BLaER1 (cell line): Measurements from ENCODE around the gene ARHGEF39.

ENCODE experiments used
- H3K27ac ChIP-seq: shearing (Covaris generic); formaldehyde crosslinking; 2 replicates; pipeline ENCODE4 v1.8.1; 2022
- H3K27me3 ChIP-seq: shearing (Covaris generic); formaldehyde crosslinking; 2 replicates; pipeline ENCODE4 v1.8.1; 2022
- H3K36me3 ChIP-seq: shearing (Covaris generic); formaldehyde crosslinking; 2 replicates; pipeline ENCODE4 v1.8.1; 2022
- H3K4me1 ChIP-seq: shearing (Covaris generic); formaldehyde crosslinking; 2 replicates; pipeline ENCODE4 v1.8.1; 2022
- H3K4me2 ChIP-seq: shearing (Covaris generic); formaldehyde crosslinking; 2 replicates; pipeline ENCODE4 v1.8.1; 2022
- H3K4me3 ChIP-seq: shearing (Covaris generic); formaldehyde crosslinking; 2 replicates; pipeline ENCODE4 v1.8.1; 2022
- H3K9ac ChIP-seq: shearing (Covaris generic); formaldehyde crosslinking; 2 replicates; pipeline ENCODE4 v1.8.1; 2022
- H3K9me3 ChIP-seq: shearing (Covaris generic); formaldehyde crosslinking; 2 replicates; pipeline ENCODE4 v1.8.1; 2022
- H4K20me1 ChIP-seq: shearing (Covaris generic); formaldehyde crosslinking; 2 replicates; pipeline ENCODE4 v1.8.1; 2022
- Cebpa-rat ChIP-seq: shearing (Covaris generic); IDR thresholded peaks from 2 replicates; pipeline ENCODE4 v1.8.1; 2022

The ARHGEF39 gene, protein sequence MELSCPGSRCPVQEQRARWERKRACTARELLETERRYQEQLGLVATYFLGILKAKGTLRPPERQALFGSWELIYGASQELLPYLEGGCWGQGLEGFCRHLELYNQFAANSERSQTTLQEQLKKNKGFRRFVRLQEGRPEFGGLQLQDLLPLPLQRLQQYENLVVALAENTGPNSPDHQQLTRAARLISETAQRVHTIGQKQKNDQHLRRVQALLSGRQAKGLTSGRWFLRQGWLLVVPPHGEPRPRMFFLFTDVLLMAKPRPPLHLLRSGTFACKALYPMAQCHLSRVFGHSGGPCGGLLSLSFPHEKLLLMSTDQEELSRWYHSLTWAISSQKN

DNA sequence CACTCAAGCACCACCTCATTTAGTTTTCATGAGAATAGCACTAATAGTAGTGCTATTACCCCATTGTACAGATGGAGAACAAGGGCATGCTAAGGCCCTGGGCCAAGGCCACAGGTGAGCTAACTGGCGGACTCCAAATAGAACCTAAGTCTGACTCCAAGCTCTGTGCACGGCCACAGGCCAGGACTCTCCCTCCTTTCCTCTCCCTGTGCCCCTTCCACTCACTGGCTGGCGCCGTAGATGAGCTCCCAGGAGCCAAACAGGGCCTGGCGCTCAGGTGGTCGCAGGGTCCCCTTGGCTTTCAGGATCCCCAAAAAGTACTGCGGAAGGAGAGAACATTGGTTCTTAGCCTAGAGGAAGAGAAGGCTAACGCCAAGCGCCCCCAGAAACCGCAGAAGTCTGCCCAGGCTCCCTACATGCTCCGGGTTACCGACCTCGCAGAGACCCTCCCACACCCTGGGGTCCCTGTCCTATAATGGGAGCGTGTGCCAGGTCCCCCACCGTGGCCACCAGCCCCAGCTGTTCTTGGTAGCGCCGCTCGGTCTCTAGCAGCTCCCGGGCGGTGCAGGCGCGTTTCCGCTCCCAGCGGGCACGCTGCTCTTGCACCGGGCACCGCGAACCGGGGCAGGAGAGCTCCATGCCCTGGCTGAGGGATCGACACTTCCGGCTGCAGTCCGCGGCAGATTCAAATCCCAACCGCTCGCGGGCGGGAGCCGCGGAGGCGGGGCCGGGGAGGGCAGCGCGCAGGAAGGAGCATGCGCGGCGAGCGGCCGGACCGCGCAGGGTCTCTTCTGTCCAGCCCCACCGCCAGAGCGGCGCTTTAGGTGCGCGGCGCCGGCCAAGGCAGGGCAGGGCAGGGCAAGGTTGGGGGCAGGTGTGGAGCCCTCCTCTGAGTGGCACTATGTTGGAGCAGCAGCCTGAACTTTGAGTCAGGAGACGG lies at the start of gene ARHGEF39:
ARHGEF39 (minus strand) TSS at position 665 of the 940 bp plus-strand sequence; CDS start at position 639, 26 bp downstream.
- H3K4me2 ChIP-seq, result peak within 1 kb of the TSS; percentile 94
- H3K27ac ChIP-seq, result peak within 1 kb of the TSS; percentile 77
- H3K27me3 ChIP-seq, result no peaks in the 10 kb centered on the region
- H4K20me1 ChIP-seq, result no peaks in the 10 kb centered on the region
- peaks cover 77% of the 10 kb centered on the region for H3K4me1 ChIP-seq
- peak within 1 kb of the TSS; percentile 70 for H3K4me3 ChIP-seq
- H3K9ac ChIP-seq, result peak within 1 kb of the TSS; percentile 72
- TF ChIP-seq Cebpa-rat, result no peak
- H3K9me3 ChIP-seq, result no peaks in the 10 kb centered on the region
- peaks cover 11% of the 10 kb centered on the region for H3K36me3 ChIP-seq

GRCh38 chr9:35714123-35714522 lies 49.1 kb upstream of the ARHGEF39 start:
- no peak for TF ChIP-seq Cebpa-rat
- Histone ChIP-seq H3K4me3 (no peak overlapping the region), H3K4me2 (no peak overlapping the region), H3K27me3 (no peaks in the 10 kb centered on the region), H3K36me3 (peaks cover 99% of the 10 kb centered on the region), H3K27ac (no peak overlapping the region), H3K9ac (no peak overlapping the region), H4K20me1 (peaks cover 35% of the 10 kb centered on the region), H3K9me3 (no peaks in the 10 kb centered on the region), H3K4me1 (peaks cover 25% of the 10 kb centered on the region)

- H3K27me3 ChIP-seq, result no peaks in the 10 kb centered on the region
- H3K9me3 ChIP-seq, result no peaks in the 10 kb centered on the region
- no peak for TF ChIP-seq Cebpa-rat
- no peak overlapping the region for H3K27ac ChIP-seq
- no peak overlapping the region for H3K9ac ChIP-seq
- no peak overlapping the region for H3K4me2 ChIP-seq
- peaks cover 30% of the 10 kb centered on the region for H4K20me1 ChIP-seq
- peaks cover 19% of the 10 kb centered on the region for H3K4me1 ChIP-seq
- H3K4me3 ChIP-seq, result no peak overlapping the region
- H3K36me3 ChIP-seq, result peaks cover 100% of the 10 kb centered on the region
Observed at GRCh38 chr9:35713578-35713977, 48.6 kb upstream of the ARHGEF39 start.

GRCh38 chr9:35712762-35713400 lies 47.9 kb upstream of the ARHGEF39 start:
- TF ChIP-seq Cebpa-rat, result no peak
- Histone ChIP-seq H3K4me2 (no peak overlapping the region), H3K27me3 (no peaks in the 10 kb centered on the region), H3K9me3 (no peaks in the 10 kb centered on the region), H3K4me3 (no peak overlapping the region), H3K36me3 (peaks cover 100% of the 10 kb centered on the region), H4K20me1 (peaks cover 23% of the 10 kb centered on the region), H3K27ac (no peak overlapping the region), H3K4me1 (peaks cover 12% of the 10 kb centered on the region), H3K9ac (no peak overlapping the region)

GRCh38 chr9:35711501-35712428 lies 46.8 kb upstream of the ARHGEF39 start:
- no peak overlapping the region for H3K4me2 ChIP-seq
- H3K4me1 ChIP-seq, result peaks cover 8% of the 10 kb centered on the region
- H3K27me3 ChIP-seq, result no peaks in the 10 kb centered on the region
- H3K36me3 ChIP-seq, result peaks cover 100% of the 10 kb centered on the region
- no peak overlapping the region for H3K27ac ChIP-seq
- H3K9ac ChIP-seq, result no peak overlapping the region
- H4K20me1 ChIP-seq, result peaks cover 11% of the 10 kb centered on the region; the same call in 1 of the 2 replicates
- no peaks in the 10 kb centered on the region for H3K9me3 ChIP-seq
- no peak for TF ChIP-seq Cebpa-rat
- H3K4me3 ChIP-seq, result no peak overlapping the region

DNA sequence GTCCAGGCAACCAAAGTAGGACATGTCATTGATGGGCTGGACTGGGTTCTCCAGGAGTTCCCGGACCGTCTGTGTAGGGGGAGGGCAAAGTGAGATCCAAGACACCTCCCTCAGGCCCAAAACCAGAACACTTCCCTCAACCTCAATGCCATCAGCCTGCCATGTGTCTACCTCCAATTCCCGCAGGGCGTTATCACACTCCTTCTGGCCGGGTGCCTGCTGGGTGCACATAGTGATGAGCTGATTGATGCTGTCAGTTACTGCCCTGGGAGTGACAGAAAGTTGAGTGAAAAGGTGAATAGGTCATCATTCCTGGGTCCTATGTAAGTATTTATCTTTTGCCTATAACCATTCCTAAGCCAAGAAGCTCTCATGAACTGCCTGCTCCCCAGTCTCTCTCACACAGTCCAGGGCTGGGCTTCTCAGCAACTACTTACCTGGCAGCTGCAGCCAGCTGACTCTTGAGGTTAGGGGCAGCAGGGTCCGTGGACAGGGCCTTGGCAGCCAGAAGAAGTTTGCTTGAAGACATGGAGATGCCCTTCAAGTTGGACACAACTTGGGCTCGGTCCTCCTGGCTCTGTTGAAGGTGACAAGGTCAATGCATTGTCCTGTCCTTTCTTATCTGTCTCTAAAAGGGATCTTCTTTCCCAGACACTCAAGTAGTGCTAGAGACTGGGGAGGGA lies 46.0 kb upstream of the ARHGEF39 start:
- Histone ChIP-seq H3K27me3 (no peaks in the 10 kb centered on the region), H3K4me3 (no peak overlapping the region), H4K20me1 (0 out of 2 replicates have a peak, but pooled peaks cover 8% of the 10 kb centered on the region), H3K9me3 (no peaks in the 10 kb centered on the region), H3K9ac (no peak overlapping the region), H3K4me1 (no peaks in the 10 kb centered on the region), H3K36me3 (peaks cover 100% of the 10 kb centered on the region), H3K27ac (no peak overlapping the region), H3K4me2 (no peak overlapping the region)
- no peak for TF ChIP-seq Cebpa-rat

GRCh38 chr9:35708146-35708545 lies 43.2 kb upstream of the ARHGEF39 start:
- Histone ChIP-seq H4K20me1 (0 out of 2 replicates have a peak, but pooled peaks cover 8% of the 10 kb centered on the region), H3K9ac (no peak overlapping the region), H3K4me3 (no peak overlapping the region), H3K36me3 (peaks cover 100% of the 10 kb centered on the region), H3K27me3 (no peaks in the 10 kb centered on the region), H3K4me1 (no peaks in the 10 kb centered on the region), H3K4me2 (no peak overlapping the region), H3K27ac (no peak overlapping the region), H3K9me3 (no peaks in the 10 kb centered on the region)
- TF ChIP-seq Cebpa-rat, result no peak

- TF ChIP-seq Cebpa-rat, result no peak
- Histone ChIP-seq H3K36me3 (peaks cover 100% of the 10 kb centered on the region), H3K9me3 (no peaks in the 10 kb centered on the region), H3K9ac (no peak overlapping the region), H3K4me2 (no peak overlapping the region), H3K4me3 (no peak overlapping the region), H3K27ac (no peak overlapping the region), H3K27me3 (no peaks in the 10 kb centered on the region), H3K4me1 (no peaks in the 10 kb centered on the region), H4K20me1 (0 out of 2 replicates have a peak, but pooled peaks cover 8% of the 10 kb centered on the region)
Observed at GRCh38 chr9:35706951-35707350, 42.0 kb upstream of the ARHGEF39 start.
